Anterior cingulate cortex (tissue), 58 donors: ENCODE data around the gene MAP1LC3A.
A peak's percentile ranks its signal among the peaks of the same experiment; 100 is the strongest.

Source experiments
- DNase-seq, 58 donors: peaks; one replicate each; lab custom pipeline; 2025; lab: John Stamatoyannopoulos, UW

The MAP1LC3A gene

GRCh38 chr20:34528921-34529297, 29.6 kb upstream of the MAP1LC3A start:
- DNase-seq: peak in 37 of 58 donors; percentile 10 to 72 (median 30)

DNA sequence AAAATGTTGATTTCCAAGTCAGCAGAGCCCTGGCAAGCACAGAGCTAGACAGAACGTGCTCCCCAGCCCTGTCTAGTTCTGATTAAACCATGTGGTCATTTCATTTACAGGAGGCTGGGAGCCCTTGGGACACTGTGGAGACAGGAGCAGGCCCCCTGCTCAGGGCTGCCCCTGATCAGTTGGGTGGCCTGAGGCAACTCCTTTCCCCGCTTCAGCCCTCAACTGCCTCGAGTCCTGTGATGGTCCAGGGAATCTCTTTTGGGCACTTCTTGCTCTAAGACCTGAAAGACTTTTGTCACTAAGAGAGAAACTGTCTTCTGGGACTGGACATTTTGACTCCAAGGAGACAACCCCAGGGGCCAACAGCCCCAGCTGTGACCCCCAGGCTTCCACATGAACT, 28.8 kb upstream of the MAP1LC3A start:
- DNase-seq: no peak

- no peak for DNase-seq
Observed at GRCh38 chr20:34530342-34530741, 28.2 kb upstream of the MAP1LC3A start.

DNA sequence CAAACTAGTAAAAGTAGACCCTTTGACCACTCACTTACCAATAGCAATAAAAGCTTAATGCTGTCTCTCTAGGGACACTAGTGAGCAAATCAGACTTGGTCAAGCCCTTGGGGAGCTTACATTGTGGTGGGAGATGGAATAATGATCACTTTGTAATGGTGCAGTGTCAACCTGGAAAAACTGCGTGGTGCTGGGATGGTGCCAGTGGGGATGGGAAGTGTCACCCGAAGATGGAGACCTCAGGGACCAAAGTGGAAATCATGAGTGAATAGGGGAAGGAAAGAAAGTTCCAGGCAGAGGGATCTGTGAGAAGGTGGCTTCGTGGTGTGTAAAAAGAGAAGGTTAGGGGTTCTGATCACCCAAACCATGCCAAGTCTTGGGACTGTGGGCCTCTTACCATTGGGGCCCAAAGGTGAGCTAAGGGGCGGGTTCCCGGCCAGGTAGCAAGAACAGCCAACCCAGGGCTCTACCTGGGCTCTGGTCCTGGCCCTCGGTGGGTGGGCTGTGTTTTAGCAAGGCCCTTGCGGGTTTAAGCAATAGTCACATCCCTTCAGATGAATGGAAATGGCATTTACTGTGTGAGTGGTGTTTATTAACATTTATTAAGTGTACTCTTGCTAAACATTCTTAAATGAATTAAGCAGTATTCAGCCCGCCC, 26.8 kb upstream of the MAP1LC3A start:
- no peak for DNase-seq

GRCh38 chr20:34532320-34532719, 26.2 kb upstream of the MAP1LC3A start:
- peak in 1 of 58 donors; percentile 18 for DNase-seq

DNA sequence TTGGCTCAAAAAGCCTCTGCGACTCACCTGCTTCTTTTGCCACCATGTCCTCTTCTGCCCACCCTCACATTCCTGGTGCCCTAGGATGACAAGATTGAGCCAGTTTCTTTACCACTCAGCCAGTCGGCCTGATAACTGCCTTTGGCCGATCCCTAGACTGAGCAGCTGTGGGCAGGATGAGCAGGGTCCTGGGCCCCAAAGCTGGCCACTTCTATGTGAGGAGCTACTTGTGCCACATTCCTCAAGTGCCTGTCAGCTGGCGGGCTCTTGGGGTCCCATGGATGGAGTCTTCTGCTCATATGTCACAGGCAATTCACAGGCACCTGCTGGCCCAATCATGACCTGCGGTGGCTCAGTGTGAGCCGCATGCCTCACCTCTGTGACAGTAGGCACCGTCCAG, 25.8 kb upstream of the MAP1LC3A start:
- no peak for DNase-seq

DNA sequence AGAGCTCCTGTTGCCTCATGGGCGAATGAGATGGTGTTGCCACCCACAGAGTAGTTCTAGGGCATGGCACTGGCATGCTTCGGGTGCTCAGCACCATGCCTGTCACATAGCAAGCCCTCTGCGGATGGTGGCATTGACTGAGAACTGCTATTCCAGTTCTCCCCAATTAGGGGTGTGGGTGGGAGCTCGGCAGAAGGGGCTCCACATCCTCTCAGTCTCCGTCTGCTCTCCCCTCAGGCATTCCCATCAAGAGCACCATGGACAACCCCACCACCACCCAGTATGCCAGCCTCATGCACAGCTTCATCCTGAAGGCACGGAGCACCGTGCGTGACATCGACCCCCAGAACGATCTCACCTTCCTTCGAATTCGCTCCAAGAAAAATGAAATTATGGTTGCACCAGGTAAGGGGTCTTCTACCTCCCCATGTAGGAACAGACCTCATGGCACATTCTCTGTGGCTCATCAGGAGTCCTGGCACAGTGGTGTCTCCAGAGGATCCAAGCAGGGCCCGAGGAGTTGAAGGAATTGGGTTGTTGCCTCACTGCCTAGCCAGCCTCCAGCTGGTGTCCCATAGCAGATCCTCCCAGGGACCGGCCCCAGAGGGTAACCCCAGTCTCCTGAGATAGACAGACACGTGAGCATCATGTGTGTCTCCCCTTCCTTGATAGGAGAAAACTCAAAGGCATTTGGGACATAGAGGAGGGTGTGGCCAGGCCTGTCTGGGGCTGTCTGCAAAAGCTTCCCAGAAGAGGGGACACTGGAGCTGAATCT, 23.9 kb upstream of the MAP1LC3A start:
- no peak for DNase-seq

GRCh38 chr20:34535301-34535840, 23.1 kb upstream of the MAP1LC3A start:
- peak in 10 of 58 donors; percentile 11 to 38 (median 18) for DNase-seq

DNA sequence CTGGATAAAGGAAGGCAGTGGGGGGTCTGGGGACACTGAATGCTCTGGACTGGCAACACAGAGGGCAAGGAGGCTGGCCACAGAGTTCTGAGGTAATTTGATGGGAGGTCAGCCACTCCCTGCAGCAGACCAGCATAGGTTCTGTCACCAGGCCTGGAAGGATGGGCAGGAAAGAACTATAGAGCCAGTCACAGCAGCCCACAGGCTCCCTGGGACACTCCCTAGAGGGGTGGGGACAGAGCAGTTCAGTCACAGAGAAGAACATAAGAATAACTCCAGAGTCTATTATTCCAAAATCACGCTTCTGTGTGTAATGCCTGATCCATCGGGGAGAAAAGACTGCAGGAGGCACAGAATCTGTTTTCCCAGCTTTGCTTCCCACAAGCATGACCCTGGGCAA, 22.7 kb upstream of the MAP1LC3A start:
- DNase-seq: peak in 1 of 58 donors; percentile 38

GRCh38 chr20:34536798-34537394, 21.6 kb upstream of the MAP1LC3A start:
- DNase-seq: peak in 31 of 58 donors; percentile 9 to 62 (median 28)

- DNase-seq: no peak
Observed at GRCh38 chr20:34537651-34538050, 20.9 kb upstream of the MAP1LC3A start.

DNA sequence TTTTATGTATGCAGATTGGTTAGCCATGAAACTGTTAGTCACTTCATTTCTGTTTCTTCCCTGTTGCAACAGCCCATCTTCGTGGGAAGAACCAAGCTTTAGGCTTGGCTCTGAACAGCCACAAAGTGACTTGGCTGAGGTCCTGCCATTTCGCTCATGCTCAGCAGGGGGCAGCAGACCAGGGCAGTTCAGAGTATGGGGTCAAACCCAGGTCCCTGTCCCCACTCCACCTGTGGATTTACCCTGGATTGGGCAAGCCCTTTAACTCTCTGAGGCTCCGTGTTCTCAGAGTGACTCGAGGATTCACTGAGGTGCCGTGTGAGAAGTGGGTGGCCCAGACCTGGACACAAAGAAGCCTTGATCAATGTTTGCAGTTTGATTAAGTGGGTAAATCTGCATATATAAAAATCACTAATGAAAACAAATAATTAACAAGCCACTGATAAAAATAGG, 19.8 kb upstream of the MAP1LC3A start:
- DNase-seq: peak in 19 of 58 donors; percentile 7 to 62 (median 27)

GRCh38 chr20:34539756-34540155, 18.8 kb upstream of the MAP1LC3A start:
- no peak for DNase-seq

- DNase-seq: no peak
Observed at GRCh38 chr20:34540596-34541263, 17.8 kb upstream of the MAP1LC3A start.

GRCh38 chr20:34541264-34541901, 17.1 kb upstream of the MAP1LC3A start:
- no peak for DNase-seq

DNA sequence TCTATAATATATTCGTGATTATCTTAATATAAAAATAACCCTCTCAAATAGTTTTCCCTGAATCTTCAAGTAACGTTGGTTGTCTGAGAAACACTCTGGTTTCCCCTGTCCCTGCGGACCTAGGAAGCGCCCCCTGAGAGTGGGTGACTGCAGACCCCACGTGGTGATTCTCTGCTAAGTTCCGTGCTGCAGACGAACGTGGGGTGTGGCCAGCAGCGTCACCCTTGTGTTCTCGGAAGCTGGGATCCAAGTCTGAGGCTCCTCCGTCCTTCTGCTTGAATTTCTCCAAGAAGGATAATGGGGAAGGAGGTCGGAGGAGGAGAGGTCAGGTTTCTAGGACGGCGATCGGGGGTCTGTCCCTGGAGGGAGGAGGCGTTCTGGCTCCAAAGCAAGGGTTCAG, 16.6 kb upstream of the MAP1LC3A start:
- DNase-seq: no peak

GRCh38 chr20:34542439-34542838, 16.1 kb upstream of the MAP1LC3A start:
- no peak for DNase-seq

DNA sequence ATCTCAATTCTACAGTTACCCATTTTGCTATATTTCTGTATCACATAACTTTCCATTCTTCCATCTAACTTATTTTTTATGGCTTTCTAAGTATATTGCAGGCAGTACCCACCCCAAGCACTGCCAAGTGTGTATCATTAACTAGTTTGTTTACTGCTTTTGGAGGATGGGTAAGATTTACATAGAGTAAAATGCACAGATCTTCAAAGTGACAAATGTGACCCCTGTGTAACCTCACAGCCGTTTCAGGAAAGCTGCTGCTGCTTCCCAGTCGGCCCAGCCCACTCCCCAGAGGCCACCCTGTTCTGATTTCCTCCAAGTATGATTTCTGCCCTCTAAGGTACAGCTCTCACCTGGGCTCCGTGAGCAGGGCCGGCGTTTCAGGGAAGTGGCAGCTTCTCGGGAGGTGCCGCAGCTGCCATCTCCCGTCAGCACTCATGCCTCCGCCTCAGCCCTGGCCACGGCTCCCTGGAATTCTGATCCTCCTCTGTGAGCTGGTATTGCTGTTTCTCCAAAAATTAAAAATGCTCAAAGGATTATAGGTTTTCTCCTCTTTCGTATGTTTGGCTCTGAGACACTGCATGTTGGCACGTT, 15.0 kb upstream of the MAP1LC3A start:
- no peak for DNase-seq

GRCh38 chr20:34544109-34544796, 14.3 kb upstream of the MAP1LC3A start:
- no peak for DNase-seq
